Measurements from ENCODE around the gene KRT77.
"Not testable (repeated sequence)": the region's sequence is repeated elsewhere in the genome, so short reads cannot be mapped to it uniquely, and the experiment has no call there.

DNA sequence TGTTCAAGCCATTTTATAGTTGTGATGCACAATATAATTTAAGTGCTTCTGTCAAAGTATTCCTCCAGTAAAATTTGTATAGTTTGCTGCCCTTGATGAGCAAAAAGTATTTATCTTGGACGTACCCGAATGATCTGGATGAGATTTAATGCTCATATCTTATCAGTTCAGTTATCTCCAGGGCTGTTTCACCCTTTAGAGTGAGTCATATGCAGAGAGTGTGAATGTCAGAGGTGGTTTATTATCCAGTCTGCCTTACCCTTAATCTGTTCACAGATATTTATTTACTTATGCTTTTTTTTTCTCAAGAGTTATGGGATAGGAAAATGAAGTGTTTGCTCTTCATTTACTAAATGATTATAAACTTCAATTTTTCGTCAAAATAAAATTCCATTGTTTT lies 47.2 kb upstream of the KRT77 start:
- not testable (repeated sequence) for TF ChIP-seq ZBTB17 (tag by site-specific recombination; IDR thresholded peaks at IDR 0.05); MYNN (tag by site-specific recombination; IDR thresholded peaks at IDR 0.05; ENCODE audit: borderline replicate concordance); KLF9 (tag by site-specific recombination; IDR thresholded peaks at IDR 0.05; ENCODE audit: low read depth); ZNF274 (IDR thresholded peaks at IDR 0.05; ENCODE audit: low read length); ZNF274 (tag by site-specific recombination; IDR thresholded peaks at IDR 0.05; ENCODE audit: borderline replicate concordance); YY1 (tag by site-specific recombination; IDR thresholded peaks at IDR 0.05); ZNF121 (tag by site-specific recombination; IDR thresholded peaks at IDR 0.05)
- TF ChIP-seq, protein P1, sequence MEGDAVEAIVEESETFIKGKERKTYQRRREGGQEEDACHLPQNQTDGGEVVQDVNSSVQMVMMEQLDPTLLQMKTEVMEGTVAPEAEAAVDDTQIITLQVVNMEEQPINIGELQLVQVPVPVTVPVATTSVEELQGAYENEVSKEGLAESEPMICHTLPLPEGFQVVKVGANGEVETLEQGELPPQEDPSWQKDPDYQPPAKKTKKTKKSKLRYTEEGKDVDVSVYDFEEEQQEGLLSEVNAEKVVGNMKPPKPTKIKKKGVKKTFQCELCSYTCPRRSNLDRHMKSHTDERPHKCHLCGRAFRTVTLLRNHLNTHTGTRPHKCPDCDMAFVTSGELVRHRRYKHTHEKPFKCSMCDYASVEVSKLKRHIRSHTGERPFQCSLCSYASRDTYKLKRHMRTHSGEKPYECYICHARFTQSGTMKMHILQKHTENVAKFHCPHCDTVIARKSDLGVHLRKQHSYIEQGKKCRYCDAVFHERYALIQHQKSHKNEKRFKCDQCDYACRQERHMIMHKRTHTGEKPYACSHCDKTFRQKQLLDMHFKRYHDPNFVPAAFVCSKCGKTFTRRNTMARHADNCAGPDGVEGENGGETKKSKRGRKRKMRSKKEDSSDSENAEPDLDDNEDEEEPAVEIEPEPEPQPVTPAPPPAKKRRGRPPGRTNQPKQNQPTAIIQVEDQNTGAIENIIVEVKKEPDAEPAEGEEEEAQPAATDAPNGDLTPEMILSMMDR (tag by site-specific recombination; IDR thresholded peaks at IDR 0.05): not testable (repeated sequence)

Data from HEK293 (cell line).